HCT116 (cell line): ENCODE measurements around the gene NOSIP. TPM values are rescaled to one million over a fixed set of nuclear protein-coding genes. Genes with fewer than 3 reads are reported as not detected.

Experiments
- ATAC-seq: fragments of 200-7000 bp; cut with Tn5 transposase; 2 replicates; pipeline ENCODE4 v1.9.1; 2020; ENCODE audit warnings: mild to moderate bottlenecking, moderate library complexity
- BruUV-seq: library from RNA; stranded (reverse); fragments of 400-500 nt; replicated peaks from 2 replicates; lab custom pipeline; 2021; lab: Mats Ljungman, UMichigan
- CTCF ChIA-PET: fragments of 300-600 bp; sonication (Branson Sonifier 250); formaldehyde crosslinking; loops from one replicate; lab custom pipeline; 2021; ENCODE audit warnings: antibody characterized with exemption; lab: Charles Lee
- POLR2A ChIA-PET: fragments of 300-600, 350-600 bp; sonication (Branson Sonifier 250); formaldehyde crosslinking; loops from one replicate; lab custom pipeline; 2021; ENCODE audit warnings: antibody characterized with exemption; lab: Charles Lee
- RAD21 ChIA-PET, 2 experiments: fragments of 300-600 bp; sonication (Branson Sonifier 250); formaldehyde crosslinking; loops; one replicate each; lab custom pipeline; 2023; ENCODE audit warnings: low total read pairs in 2 of 2; ENCODE audit not compliant: uncharacterized antibody in 2 of 2, unreplicated experiment in 2 of 2, low non-redundant PET in 1 of 2; lab: Charles Lee
- DNase-seq: peaks from one replicate; pipeline ENCODE4 v3.0.0-alpha.2; 2010; ENCODE audit warnings: low read depth, low spot score
- H2AFZ ChIP-seq: fragments of 200-600 bp; shearing (Covaris generic), sonication (generic); 2 replicates; pipeline ENCODE4 v1.6.1; 2017; ENCODE audit warnings: low read depth, mixed run types, mixed read lengths, antibody characterized with exemption, low read length; ENCODE audit not compliant: poor library complexity, severe bottlenecking
- H3K27ac ChIP-seq: 2 replicates; pipeline ENCODE4 v1.5.1; 2012; ENCODE audit warnings: low read depth, low read length
- H3K27me3 ChIP-seq: fragments of 200-600 bp; sonication (generic); 2 replicates; pipeline ENCODE4 v1.6.1; 2016; ENCODE audit warnings: mixed run types, low read length, mixed read lengths; ENCODE audit not compliant: insufficient read depth
- H3K36me3 ChIP-seq, 2 experiments: fragments of 200-500 bp in 1 of 2; fragments of 200-600 bp in 1 of 2; sonication (Bioruptor generic) in 1 of 2; sonication (generic) in 1 of 2; 2 replicates each; pipeline versions ENCODE4 v1.5.1 to v1.6.1; 2014 to 2016; ENCODE audit warnings: low read length in 2 of 2, inconsistent platforms in 1 of 2, mixed read lengths in 1 of 2, mixed run types in 1 of 2; ENCODE audit not compliant: insufficient read depth in 2 of 2, control insufficient read depth in 1 of 2
- H3K4me1 ChIP-seq, 2 experiments: fragments of 200-600 bp in 1 of 2; sonication (generic) in 1 of 2; 2 replicates each; pipeline versions ENCODE4 v1.5.1 to v1.6.1; 2012 to 2017; ENCODE audit warnings: low read length in 2 of 2, inconsistent platforms in 1 of 2, mild to moderate bottlenecking in 1 of 2, mixed read lengths in 1 of 2, mixed run types in 1 of 2, moderate library complexity in 1 of 2; ENCODE audit not compliant: insufficient read depth in 2 of 2, control insufficient read depth in 1 of 2
- H3K4me2 ChIP-seq: fragments of 200-600 bp; sonication (generic); 2 replicates; pipeline ENCODE4 v1.6.1; 2017; ENCODE audit warnings: mixed run types, low read length, mixed read lengths
- H3K4me3 ChIP-seq, 2 experiments: fragments of 200-600 bp in 1 of 2; sonication (generic) in 1 of 2; replicated peaks in 1 of 2; 2 replicates each; pipeline ENCODE4 v1.5.1; 2011 to 2016; ENCODE audit warnings: low read length in 2 of 2, control low read depth in 1 of 2, low read depth in 1 of 2, mild to moderate bottlenecking in 1 of 2, mixed read lengths in 1 of 2, mixed run types in 1 of 2
- H3K79me2 ChIP-seq: fragments of 200-600 bp; sonication (generic); 2 replicates; pipeline ENCODE4 v1.6.1; 2017; ENCODE audit warnings: mild to moderate bottlenecking, mixed run types, low read length, moderate library complexity, mixed read lengths; ENCODE audit not compliant: insufficient read depth
- H3K9ac ChIP-seq: fragments of 200-600 bp; sonication (generic); 2 replicates; pipeline ENCODE4 v1.6.1; 2016; ENCODE audit warnings: low read length, mixed read lengths
- H3K9me2 ChIP-seq: fragments of 200-600 bp; sonication (generic), shearing (Covaris generic); 2 replicates; pipeline ENCODE4 v1.6.1; 2017; ENCODE audit warnings: mixed run types, mild to moderate bottlenecking, moderate library complexity; ENCODE audit not compliant: insufficient read depth
- H3K9me3 ChIP-seq, 2 experiments: fragments of 200-500 bp in 1 of 2; fragments of 200-600 bp in 1 of 2; sonication (Bioruptor generic) in 1 of 2; sonication (generic) in 1 of 2; 2 replicates each; pipeline ENCODE4 v1.6.1; 2014 to 2017; ENCODE audit warnings: low read length in 2 of 2, mixed read lengths in 2 of 2, inconsistent platforms in 1 of 2, low read depth in 1 of 2, mild to moderate bottlenecking in 1 of 2, mixed run types in 1 of 2, moderate library complexity in 1 of 2; ENCODE audit not compliant: control insufficient read depth in 1 of 2, insufficient read depth in 1 of 2
- H4K20me1 ChIP-seq: fragments of 200-600 bp; sonication (generic), shearing (Covaris generic); 2 replicates; pipeline ENCODE4 v1.6.1; 2017; ENCODE audit warnings: mixed run types, mild to moderate bottlenecking, moderate library complexity; ENCODE audit not compliant: insufficient read depth
- EGR1 ChIP-seq: IDR thresholded peaks from 2 replicates; pipeline ENCODE4 v1.6.1; 2012; ENCODE audit warnings: low read depth
- FOSL1 ChIP-seq: IDR thresholded peaks from 2 replicates; pipeline ENCODE4 v1.6.1; 2012; ENCODE audit warnings: low read depth
- JUND ChIP-seq: IDR thresholded peaks from 2 replicates; pipeline ENCODE4 v1.6.1; 2012
- POLR2AphosphoS5 ChIP-seq: IDR thresholded peaks from 2 replicates; pipeline ENCODE4 v1.6.1; 2011; ENCODE audit warnings: mild to moderate bottlenecking, low read depth, low read length, moderate library complexity
- SIN3A ChIP-seq: IDR thresholded peaks from 2 replicates; pipeline ENCODE4 v1.6.1; 2012; ENCODE audit warnings: low read depth
- SP1 ChIP-seq: IDR thresholded peaks from 2 replicates; pipeline ENCODE4 v1.6.1; 2012; ENCODE audit warnings: low read depth
- TCF7L2 ChIP-seq: IDR thresholded peaks from 2 replicates; pipeline ENCODE4 v1.7.0; 2011; ENCODE audit warnings: borderline replicate concordance, inconsistent platforms; ENCODE audit not compliant: insufficient read depth, insufficient read length; ENCODE audit errors: extremely low read depth
- YY1 ChIP-seq: IDR thresholded peaks from 2 replicates; pipeline ENCODE4 v1.6.1; 2011; ENCODE audit warnings: low read length, low read depth, moderate library complexity, mild to moderate bottlenecking; ENCODE audit not compliant: insufficient replicate concordance; ENCODE audit errors: extremely low read depth
- ZBTB33 ChIP-seq: IDR thresholded peaks from 2 replicates; pipeline ENCODE4 v1.6.1; 2011; ENCODE audit warnings: mild to moderate bottlenecking, low read length, moderate library complexity; ENCODE audit not compliant: insufficient replicate concordance; ENCODE audit errors: extremely low read depth
- ZFX ChIP-seq: fragments of 450-650 bp; IDR thresholded peaks from 2 replicates; pipeline ENCODE4 v1.6.1; 2017
- intact Hi-C: fragments of 100-400 bp; cut with micrococcal nuclease; formaldehyde crosslinking; loops from 2 replicates; pipeline ENCODE4 v1.10.0; 2022
- total RNA-seq: library from RNA; stranded (reverse); gene quantifications from one replicate; pipeline ENCODE4 v1.2.1, GENCODE V29; 2021; ENCODE audit not compliant: unreplicated experiment

The NOSIP gene
- total RNA-seq, 1 experiment from 2014 or later = 133 TPM

- H3K9ac ChIP-seq = peak within 1 kb of the TSS; percentile 91
- H3K4me3 ChIP-seq = peak within 1 kb of the TSS; percentile 86 to 99
- ATAC-seq = peak; percentile 80
- peaks cover 43% of the 10 kb centered on the region for H3K79me2 ChIP-seq
- TF ChIP-seq SIN3A (no peak), ZFX (peak; percentile 54; the same call in 1 of the 2 replicates), JUND (no peak), FOSL1 (no peak), TCF7L2 (no peak), POLR2AphosphoS5 (peak; percentile 45), YY1 (peak; percentile 43), SP1 (peak; percentile 56; the same call in 1 of the 2 replicates), ZBTB33 (no peak), EGR1 (no peak)
- H3K27me3 ChIP-seq = no peaks in the 10 kb centered on the region
- peak within 1 kb of the TSS; percentile 56 for H3K27ac ChIP-seq
- BruUV-seq = no TSS peak
- no peaks in the 10 kb centered on the region for H4K20me1 ChIP-seq
- intact Hi-C loops = loop anchor here (2.0 kb wide), 1 partner anchor 60 kb away; the partner anchor contains the start of gene RRAS
- no peaks in the 10 kb centered on the region for H3K9me2 ChIP-seq
- H3K9me3 ChIP-seq = no peaks in the 10 kb centered on the region
- H3K4me1 ChIP-seq = peaks cover 15 to 45% of the 10 kb centered on the region in 2 experiments
- H2AFZ ChIP-seq = peak within 1 kb of the TSS; percentile 77
- ChIA-PET RAD21 (interaction anchor here in 1 of 2 experiments (1.0 kb wide), 1 partner anchor 10 kb away, joined by 4 read pairs; the partner anchor contains the start of gene PRR12), CTCF (interaction anchor here (1.0 to 4.0 kb wide), 4 partner anchors 11 to 102 kb away, joined by 3 to 22 read pairs (median 3); no protein-coding TSS in a partner anchor), POLR2A (interaction anchor here (1.0 to 3.3 kb wide), 7 partner anchors 8 to 95 kb away, joined by 3 to 24 read pairs (median 11); partner anchors contain the start of genes PRMT1, PRR12, RPS11 and RRAS)
- H3K36me3 ChIP-seq = 0 out of 4 replicates have a peak, but pooled peaks cover 0 to 4% of the 10 kb centered on the region in 2 experiments
- peak; percentile 62 for DNase-seq
- peak within 1 kb of the TSS; percentile 97 for H3K4me2 ChIP-seq
Measured at GRCh38 chr19:49581007-49581508, 702 bp upstream of the NOSIP start, which contains the start of gene PRRG2. Gene PRRG2, plus strand, starts transcription at chr19:49581316. Its CDS starts 1,904 bp downstream, at chr19:49583220.
